ENCODE data around the gene MYH16.
"Not testable (repeated sequence)": the region's sequence is repeated elsewhere in the genome, so short reads cannot be mapped to it uniquely, and the experiment has no call there.

Gene MYH16

GRCh38 chr7:99324559-99324958 is 51.9 kb downstream of the MYH16 start:
- TF ChIP-seq CTCF (IDR thresholded peaks at IDR 0.05; ENCODE audit: borderline replicate concordance, insufficient read depth, low read depth, low read length): no peak
- H3K4me3 ChIP-seq (ENCODE audit: low read depth, low read length): peak overlapping the region; percentile 98

- no peak for TF ChIP-seq CTCF (IDR thresholded peaks at IDR 0.05; ENCODE audit: borderline replicate concordance, insufficient read depth, low read depth, low read length)
- H3K4me3 ChIP-seq (ENCODE audit: low read depth, low read length): peak overlapping the region; percentile 98
Measured at GRCh38 chr7:99325001-99325493, 52.4 kb downstream of the MYH16 start.

- H3K4me3 ChIP-seq (ENCODE audit: low read depth, low read length): peak within 1 kb of the TSS; percentile 98
- TF ChIP-seq CTCF (IDR thresholded peaks at IDR 0.05; ENCODE audit: borderline replicate concordance, insufficient read depth, low read depth, low read length): no peak
Measured at GRCh38 chr7:99325592-99326407, 53.2 kb downstream of the MYH16 start, which contains the start of gene ARPC1A. Gene ARPC1A, plus strand, starts transcription at chr7:99325898. Its CDS starts 7,456 bp downstream, at chr7:99333354.

GRCh38 chr7:99326408-99326782 is 53.8 kb downstream of the MYH16 start:
- peak overlapping the region; percentile 98 for H3K4me3 ChIP-seq (ENCODE audit: low read depth, low read length)
- TF ChIP-seq CTCF (IDR thresholded peaks at IDR 0.05; ENCODE audit: borderline replicate concordance, insufficient read depth, low read depth, low read length): no peak

- H3K4me3 ChIP-seq (ENCODE audit: low read depth, low read length): not testable (repeated sequence)
Measured at GRCh38 chr7:99330314-99330961, 57.8 kb downstream of the MYH16 start.

GRCh38 chr7:99331002-99331401 is 58.4 kb downstream of the MYH16 start:
- H3K4me3 ChIP-seq (ENCODE audit: low read depth, low read length): no peak overlapping the region
- no peak for TF ChIP-seq CTCF (IDR thresholded peaks at IDR 0.05; ENCODE audit: borderline replicate concordance, insufficient read depth, low read depth, low read length)

GRCh38 chr7:99339595-99339994 is 67.0 kb downstream of the MYH16 start:
- H3K4me3 ChIP-seq (ENCODE audit: low read depth, low read length): no peak overlapping the region
- TF ChIP-seq CTCF (IDR thresholded peaks at IDR 0.05; ENCODE audit: borderline replicate concordance, insufficient read depth, low read depth, low read length): no peak
